NCI-H1417 treated with DMSO at 0.1 percent for 48 hours (cell line): Measurements from ENCODE around the gene OSBPL2.

Experiments
- DNase-seq: peaks from one replicate; lab custom pipeline; 2025; lab: John Stamatoyannopoulos, UW

The OSBPL2 gene

DNA sequence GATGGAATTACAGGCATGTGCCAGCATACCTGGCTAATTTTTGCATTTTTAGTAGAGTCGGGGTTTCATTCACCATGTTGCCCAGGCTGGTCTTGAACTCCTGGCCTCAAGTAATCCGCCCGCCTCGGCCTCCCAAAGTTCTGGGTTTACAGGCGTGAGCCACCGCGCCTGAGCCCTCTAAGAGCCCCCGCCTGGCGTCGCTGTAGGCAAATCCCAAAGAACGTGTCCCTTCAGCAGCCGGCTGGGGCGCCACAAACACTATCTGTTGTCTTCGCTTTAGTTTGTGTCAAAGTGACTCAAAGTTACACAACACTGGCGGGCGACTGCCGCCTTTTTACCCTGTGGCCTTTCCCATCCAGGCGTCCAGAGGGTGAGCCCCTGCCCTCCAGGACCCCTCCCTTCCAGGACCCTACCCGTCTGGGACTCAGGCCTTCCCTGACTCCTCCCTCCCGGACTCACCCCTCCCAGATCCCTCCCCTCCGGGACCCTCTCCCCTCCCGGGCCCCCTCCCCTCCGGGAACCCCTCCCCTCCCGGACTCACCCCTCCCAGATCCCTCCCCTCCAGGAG, 63.5 kb downstream of the OSBPL2 start:
- peak; percentile 66 for DNase-seq

DNA sequence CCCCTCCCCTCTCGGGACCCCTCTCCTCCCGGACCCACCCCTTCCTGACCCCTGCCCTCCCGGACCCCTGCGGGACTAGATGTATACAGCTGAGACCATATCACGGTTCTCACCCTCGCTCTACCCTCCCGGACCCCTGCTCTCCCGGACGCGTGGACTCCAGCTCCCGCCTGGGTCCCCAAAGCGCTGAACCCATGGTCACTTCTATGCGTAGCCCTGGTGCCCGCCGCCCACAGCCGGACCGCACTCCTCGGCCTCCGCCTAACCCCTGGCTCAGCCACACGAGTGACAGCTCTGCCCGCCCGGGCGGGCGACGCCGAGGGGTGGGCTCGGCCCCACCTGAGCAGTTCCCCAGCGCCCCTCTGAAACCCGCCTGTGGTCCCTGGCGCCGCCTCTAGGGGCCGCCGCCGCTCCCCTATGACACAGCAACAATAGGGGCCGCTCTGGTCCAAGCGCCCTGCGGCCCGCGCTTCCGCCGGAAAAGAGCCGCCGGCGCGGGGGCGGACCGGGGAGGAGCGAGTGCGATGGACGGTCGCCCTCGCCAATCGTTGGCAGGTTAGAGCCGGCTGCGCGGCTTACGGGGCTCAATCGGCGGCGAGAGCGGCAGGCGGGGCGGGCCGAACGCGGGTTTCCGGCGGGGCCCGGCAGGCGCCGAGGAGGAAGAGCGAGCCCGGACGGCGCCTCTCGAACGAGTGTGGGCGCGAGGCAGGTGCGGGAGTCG, 64.2 kb downstream of the OSBPL2 start, which contains the start of gene ADRM1:
Gene ADRM1 (plus strand): TSS at position 657 of the 721 bp plus-strand sequence. CDS start 572 bp downstream, outside the sequence.
- DNase-seq: peak; percentile 90

DNA sequence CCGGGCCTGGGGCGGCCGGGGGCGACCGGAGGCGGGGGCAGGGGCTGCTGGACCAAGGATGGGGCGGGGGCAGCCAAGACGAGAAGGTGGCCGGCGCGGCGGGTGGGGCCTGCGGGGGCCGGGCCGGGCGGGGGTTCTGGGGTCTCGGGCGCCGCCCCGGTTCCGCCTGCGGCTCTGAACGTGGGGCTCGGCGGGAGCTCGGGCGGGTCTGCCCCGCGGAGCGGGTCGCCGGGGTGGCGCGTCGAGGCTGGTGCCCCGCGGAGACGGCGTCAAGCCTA, 64.7 kb downstream of the OSBPL2 start:
- DNase-seq: no peak

DNA sequence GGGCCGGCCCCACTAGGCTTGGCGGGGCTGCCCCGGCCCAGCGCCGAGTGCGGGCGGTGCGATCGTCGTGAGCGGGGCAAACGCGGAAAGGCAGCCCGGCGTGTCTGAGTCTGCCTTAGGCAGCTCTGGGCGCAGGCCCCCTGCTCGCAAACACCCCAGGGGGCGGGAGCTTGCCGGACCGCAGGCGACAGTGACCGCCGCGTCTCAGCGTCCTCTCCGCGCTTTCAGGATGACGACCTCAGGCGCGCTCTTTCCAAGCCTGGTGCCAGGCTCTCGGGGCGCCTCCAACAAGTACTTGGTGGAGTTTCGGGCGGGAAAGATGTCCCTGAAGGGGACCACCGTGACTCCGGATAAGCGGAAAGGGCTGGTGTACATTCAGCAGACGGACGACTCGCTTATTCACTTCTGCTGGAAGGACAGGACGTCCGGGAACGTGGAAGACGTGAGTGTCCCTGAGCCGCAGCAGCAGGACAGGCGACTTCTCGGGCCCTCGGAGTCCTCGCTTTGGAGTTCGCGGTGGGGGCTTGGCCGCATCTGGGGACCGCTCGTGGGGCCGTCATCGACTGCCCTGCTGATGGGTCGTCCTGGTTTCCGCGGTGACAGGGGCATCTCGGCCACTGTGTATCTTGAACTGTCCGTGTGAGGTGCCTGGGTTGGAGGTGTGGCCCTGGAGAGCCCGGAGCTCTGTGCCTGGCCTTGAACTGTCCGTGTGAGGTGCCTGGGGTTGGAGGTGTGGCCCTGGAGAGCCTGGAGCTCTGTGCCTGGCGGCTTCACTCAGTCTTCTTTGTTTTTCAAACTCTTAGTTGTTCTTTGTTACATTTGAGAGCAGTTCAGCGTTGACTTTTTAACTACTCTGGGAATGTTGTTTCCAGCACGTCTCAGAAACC, 65.3 kb downstream of the OSBPL2 start:
- no peak for DNase-seq

DNA sequence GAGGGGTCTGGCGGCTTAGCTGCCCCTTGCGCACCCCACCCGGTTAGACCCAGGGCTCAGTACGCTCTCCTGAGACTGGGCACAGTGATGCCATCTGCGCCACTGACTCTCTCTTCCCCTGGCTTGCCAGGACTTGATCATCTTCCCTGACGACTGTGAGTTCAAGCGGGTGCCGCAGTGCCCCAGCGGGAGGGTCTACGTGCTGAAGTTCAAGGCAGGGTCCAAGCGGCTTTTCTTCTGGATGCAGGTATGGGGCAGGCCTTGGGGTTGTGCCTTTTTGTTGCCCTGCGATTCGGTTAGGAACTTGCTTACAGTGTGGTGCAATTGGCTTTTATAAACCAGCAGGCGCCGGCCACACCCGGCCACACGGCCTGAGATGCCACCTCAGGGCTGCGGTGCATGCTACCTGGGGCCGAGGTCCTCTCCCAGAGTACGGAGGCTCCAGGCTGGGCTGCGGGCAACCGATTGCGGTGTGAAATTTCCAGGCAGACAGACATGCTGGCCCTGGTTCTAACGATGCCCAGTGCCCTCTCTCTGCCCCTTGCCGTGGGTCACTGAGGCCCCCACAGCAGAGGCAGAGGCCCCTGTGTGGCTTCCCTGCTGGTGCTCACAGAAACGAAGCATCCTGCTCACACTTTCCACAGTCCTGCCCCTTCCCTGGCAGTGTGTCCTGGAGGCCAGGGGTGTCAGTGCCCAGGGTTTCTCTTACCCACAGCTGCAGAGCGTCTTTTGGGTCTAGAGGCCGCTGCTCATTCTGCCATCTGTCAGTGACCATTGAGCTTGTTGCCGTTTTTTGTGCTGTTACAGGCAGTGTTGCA, 66.2 kb downstream of the OSBPL2 start:
- no peak for DNase-seq

DNA sequence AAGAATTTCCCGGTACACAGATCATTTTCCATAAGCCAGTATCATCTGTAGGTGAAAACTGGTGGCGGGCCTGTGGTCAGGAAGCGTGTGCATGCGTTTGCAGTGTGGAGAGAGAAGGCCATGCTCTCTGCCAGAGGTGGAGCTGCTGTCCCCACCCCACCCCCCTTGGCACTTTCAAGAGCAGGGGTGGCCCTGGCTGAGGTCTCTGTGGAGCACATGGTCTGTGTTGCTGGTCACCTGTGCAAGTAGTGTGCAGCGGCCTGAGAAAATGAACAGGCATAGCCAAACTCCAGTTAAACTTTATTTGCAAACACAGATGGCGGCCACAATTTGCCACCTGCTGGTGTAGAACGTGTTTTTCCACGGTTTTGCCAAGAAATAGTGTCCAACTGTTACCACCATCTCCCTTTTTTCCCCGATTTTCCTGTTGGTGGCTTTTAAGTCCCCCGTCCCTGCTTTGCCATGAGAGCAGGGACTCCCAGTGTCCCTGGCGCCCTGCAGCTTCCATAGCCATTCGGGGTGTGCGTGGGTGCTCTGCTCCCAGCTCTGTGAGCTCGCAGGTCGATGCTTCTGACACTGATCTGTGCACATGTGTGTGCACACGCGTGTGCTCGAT, 66.9 kb downstream of the OSBPL2 start:
- no peak for DNase-seq

DNA sequence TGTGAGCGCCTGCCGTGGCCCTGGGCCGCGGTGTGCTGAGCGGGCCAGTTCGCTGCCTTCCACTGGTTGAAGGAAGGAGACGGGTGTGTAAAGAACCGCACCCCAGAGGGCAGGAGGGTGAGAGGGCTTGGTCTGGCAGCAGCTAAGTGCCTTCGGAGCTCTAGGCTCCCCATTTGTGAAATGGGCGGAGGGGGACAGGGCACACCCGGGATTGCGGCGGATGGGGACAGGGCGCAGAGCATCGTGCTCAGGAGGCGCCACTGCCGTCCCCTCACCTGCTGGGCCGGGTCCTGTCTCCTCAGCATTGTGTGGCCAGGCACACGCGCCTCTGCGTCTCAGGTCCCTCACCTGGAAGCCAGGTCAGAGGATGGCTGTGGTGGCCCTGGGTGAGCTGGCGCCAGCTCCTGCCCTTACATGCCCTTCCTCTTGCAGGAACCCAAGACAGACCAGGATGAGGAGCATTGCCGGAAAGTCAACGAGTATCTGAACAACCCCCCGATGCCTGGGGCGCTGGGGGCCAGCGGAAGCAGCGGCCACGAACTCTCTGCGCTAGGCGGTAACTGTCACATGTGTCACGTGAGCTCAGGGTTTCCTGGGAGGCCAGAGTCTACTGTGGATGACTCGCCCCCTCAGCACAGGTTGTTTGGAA, 67.6 kb downstream of the OSBPL2 start:
- no peak for DNase-seq

DNA sequence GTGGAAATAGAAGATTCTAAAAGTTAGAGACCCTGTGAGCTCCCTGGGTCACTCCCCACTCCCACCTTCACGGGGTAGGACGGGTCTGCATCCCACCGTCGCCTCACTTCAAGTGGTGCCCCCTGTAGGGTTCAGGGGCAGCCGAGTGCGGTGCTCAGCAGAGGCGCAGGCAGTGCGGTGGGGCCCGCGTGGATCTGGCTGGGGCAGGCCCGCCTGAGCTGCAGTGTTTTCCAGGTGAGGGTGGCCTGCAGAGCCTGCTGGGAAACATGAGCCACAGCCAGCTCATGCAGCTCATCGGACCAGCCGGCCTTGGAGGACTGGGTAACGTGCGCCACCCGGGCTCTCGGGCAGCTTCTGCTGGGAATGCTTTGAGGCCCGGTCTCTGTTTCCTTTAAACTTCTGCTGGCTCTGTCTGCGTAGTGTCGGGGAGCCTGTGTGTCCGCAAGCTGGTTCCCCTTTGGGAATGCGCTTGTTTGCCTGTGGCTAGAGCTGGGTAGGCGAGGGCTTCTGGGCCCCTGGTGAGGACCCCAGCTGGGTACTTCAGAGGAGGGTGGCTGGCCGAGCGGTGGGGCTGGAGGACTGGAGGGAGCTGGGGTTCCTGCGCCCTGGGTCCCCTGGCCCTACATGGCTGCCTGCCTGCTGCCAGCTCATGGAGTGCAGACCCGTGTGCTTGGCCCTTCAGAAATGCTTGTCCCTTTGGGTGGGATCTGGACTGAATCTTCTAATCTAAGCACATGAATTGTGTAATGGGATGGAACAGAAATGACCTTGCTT, 68.3 kb downstream of the OSBPL2 start:
- no peak for DNase-seq

DNA sequence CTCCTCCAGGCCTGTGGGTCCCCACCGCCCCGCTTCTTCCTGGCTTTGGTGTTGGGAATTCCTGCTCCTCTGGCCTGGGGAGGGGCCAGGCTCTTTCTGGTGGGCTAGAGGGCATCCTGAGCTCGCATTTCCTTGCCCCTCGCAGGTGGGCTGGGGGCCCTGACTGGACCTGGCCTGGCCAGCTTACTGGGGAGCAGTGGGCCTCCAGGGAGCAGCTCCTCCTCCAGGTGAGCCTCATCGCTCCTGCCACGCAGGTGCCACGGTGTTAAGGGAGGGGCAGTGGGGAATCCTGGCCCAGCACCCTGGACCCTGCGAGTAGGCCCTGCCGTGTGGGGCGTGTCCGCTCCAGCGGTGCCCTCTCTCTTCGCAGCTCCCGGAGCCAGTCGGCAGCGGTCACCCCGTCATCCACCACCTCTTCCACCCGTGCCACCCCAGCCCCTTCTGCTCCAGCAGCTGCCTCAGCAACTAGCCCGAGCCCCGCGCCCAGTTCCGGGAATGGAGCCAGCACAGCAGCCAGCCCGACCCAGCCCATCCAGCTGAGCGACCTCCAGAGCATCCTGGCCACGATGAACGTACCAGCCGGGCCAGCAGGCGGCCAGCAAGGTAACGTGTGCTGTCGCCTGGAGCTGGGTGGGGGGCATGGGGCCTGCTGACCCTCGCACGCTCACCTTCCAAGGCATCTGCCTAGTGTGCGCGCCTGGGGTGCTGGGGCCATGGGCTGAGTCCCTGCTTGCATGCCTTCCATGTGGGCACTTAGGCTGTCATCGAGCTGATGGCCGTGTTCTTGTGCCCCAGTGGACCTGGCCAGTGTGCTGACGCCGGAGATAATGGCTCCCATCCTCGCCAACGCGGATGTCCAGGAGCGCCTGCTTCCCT, 69.1 kb downstream of the OSBPL2 start:
- no peak for DNase-seq

DNA sequence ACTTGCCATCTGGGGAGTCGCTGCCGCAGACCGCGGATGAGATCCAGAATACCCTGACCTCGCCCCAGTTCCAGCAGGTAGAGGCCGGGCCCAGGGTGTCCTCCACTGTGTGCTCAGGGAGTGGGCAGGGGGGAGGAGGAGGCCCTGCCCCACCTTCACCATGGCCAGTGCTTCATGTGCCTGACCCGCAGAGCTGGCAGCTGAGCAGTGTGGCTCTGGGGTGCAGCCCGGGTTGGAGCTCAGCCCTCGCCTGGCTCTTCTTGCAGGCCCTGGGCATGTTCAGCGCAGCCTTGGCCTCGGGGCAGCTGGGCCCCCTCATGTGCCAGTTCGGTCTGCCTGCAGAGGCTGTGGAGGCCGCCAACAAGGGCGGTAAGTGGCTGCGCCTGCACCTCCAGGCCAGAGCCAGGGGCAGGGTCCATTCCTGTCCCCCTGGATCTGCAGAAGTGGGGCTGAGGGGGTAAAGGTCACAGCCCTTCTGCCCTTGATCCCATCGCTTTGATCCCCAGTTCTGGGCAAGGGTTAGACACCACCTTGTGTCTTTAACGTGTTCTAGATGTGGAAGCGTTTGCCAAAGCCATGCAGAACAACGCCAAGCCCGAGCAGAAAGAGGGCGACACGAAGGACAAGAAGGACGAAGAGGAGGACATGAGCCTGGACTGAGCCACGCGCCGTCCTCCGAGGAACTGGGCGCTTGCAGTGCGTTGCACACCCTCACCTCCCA, 69.9 kb downstream of the OSBPL2 start:
- no peak for DNase-seq

DNA sequence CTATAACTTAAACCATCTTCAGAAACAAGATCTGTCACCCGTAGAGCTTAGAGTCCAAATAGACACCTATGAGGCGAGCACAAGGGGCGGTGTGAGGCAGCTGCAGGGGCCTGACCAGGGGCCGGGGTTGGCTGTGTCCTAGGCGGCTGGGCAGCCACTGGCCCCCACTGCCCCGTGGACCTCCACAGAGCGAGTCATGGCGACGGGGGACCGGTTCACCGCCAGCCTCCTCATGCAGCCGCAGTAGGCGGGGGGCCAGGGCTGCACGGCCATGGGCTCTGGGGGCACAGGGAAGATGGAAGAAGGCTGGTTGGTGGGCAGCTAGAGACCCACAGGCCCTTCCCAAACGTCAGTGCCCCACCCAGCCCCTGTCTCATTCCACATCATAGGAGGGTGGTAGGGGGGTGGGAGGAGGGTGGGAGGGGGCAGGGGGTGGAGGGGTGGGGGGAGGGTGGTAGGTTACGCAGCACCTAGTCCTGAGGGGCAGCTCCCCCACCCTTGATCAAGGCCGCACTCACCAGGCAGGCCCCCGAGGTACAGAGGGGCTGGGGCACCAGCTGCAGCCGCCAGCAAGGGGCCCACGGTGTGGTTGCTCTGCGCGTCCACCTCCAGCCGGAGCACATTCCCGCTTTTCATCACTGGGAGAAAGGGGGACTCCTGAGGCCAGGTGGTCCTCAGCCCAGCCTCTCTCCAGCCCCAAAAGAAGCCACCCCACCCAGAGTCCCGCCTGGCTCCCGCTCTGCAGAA, 71.0 kb downstream of the OSBPL2 start:
- no peak for DNase-seq

DNA sequence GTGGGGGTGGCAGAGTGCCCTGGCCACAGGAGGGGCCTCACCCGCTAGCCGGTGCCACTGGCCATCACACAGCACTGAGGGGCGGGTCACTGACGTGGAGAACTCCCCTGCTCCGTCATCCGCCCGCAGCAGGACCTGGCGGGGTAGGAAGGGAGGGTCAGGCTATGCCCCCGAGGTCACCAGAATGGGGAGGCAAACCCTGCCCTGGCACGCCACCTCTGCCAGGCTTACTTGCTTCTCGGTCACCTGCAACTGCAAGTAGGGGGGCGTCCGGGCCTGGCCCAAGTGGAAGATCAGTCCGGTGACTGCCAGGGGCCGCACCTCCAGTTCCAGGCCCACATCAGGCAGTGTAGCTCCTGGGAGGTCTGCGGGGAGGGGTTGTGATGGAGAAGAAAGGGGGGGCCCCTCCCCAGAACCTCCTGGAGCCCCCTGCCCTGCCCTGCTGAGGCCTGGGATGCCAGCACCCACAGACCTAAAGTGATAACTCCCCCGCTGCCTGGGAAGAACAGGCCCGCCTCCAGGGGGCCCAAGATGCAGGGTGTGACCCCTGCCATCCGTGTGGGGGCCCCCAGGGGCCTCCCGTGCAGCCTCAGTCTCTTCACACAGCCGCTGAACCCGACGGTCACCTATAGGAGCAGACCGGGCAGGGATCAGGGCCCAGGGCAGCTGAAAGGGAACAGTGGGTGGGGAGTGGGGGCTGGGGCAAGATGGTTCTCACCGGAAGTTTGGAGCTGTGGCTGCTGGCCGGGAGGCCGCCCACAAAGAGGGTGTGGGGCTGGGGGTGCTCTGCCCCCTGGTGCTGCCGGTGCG, 71.8 kb downstream of the OSBPL2 start:
- DNase-seq: no peak

DNA sequence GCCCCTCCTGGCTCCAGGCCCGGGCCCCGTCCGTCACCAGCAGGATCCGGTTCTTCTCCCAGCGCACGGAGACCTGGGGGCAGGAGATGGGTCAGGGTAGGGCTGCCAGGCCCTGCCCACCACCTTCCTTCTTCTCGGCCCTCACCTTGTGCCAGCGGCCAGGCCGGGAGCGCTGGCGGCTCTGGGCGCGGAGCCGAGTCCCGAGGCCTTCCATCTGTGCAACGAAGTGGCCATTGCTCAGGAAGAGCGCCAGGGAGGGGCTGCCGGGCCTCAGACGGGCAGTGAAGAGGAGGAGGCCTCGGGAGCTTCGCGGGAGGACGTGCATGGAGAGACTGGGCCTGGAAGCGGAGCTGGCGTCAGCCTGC, 72.4 kb downstream of the OSBPL2 start:
- DNase-seq: no peak

DNA sequence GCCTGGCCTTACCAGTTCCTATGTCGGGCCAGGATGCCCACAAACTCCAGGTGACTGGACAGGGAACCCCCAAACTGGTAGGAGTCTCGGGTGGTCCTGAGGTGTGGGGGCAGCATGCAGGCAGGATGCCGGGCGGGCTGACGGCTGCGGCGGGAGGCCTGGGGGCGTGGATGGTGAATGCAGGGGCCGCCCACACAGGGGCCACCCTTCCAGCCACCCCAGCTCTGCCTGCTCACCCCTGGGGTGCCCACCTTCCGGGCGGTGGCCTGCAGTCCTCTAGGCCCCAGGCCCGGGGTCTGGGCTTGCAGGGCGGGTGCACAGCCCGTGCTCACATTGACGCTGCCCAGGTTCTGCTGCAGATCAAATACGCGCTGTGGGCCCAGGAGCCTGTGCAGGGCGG, 72.8 kb downstream of the OSBPL2 start:
- no peak for DNase-seq

DNA sequence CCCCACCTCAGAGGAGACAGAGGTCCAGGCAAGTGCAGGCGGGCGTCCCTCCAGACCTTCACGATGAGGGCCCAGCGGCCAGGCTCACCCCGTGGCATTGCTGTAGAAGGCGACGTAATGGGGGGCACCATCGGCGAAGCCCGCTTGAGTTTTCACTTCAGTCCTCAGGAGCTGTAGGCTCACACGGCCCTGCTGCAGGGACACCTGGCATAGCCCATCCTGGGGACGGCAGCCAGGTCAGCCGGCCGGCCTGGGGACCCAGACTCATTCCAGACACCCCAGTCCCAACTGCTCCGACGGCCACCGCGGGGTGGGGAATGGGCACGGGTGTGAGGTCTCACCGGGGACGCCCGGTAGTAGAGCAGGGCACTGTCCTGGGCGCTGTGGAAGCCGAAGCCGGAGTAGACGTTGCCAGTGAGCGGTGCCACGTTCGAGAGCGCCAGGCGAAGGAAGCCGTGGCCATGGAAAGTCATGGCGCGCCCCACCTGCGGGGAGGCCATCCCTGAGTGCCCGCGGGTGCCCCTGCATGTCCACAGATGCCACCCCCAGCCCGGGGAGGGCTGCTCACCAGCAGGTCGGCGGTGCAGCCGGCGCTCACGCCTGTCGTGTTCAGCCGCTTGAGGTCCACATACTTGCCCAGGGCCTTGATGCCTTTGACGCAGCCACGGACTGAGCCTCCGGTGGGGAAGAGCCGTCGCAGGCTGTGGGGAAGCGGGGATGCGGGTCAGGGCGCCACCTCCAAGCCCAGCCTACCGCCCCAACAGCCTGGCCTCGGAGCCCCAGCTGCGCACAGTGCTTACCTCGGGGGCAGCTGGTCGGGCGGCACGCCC, 73.7 kb downstream of the OSBPL2 start:
- no peak for DNase-seq

DNA sequence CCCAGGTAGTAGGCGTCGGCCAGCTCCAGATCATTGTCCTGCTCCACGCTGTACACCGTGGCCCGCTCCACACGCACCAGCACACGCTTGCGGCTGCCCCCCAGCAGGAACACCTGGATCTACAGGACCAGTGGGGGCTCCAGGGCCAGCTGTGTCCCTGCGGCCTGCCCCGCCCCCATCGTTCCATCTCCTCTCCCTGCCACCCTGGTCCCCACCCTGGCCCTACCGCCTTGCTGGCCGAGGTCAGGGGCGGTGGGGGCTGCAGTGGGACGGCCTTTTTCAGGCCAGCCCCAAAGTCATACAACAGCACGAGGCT, 74.3 kb downstream of the OSBPL2 start:
- no peak for DNase-seq

DNA sequence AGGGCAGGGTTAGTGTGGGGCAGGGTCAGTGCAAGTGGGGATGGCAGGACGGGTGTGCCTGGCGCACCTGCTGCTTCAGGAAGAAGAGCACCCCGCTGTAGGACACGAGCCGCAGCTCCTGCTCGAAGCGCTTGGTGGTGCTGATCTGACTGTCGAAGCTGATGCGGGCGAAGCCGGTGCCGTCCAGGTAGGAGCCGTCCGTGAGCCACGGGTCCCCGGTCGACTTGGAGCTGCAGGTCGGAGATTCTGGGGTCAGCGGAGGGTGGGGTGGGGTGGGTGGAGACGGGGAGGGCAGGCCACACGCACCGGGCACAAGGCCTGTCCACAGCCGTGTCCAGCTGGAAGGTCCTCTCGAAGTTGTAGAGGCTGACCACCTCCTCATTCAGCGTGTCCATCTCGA, 74.7 kb downstream of the OSBPL2 start:
- no peak for DNase-seq
